AML-193 (cell line): ENCODE measurements around the gene RACK1.

Experiments
- DNase-seq, 2 experiments: peaks; one replicate each; lab custom pipeline; 2025; lab: John Stamatoyannopoulos, UW

Gene RACK1

GRCh38 chr5:181194489-181195248 is 49.0 kb downstream of the RACK1 start:
- DNase-seq = no peak

- no peak for DNase-seq
Observed at GRCh38 chr5:181193656-181194055, 50.0 kb downstream of the RACK1 start.

GRCh38 chr5:181192337-181193046 is 51.2 kb downstream of the RACK1 start:
- no peak for DNase-seq

GRCh38 chr5:181191526-181192336 is 52.0 kb downstream of the RACK1 start:
- no peak for DNase-seq

- DNase-seq = no peak
Observed at GRCh38 chr5:181190711-181191525, 52.8 kb downstream of the RACK1 start.

GRCh38 chr5:181189962-181190710 is 53.6 kb downstream of the RACK1 start:
- DNase-seq = no peak

- DNase-seq = no peak
Observed at GRCh38 chr5:181189363-181189961, 54.2 kb downstream of the RACK1 start.

GRCh38 chr5:181188700-181189362 is 54.9 kb downstream of the RACK1 start:
- no peak for DNase-seq

GRCh38 chr5:181187500-181188213 is 56.0 kb downstream of the RACK1 start:
- no peak for DNase-seq

- no peak for DNase-seq
Observed at GRCh38 chr5:181186986-181187499, 56.7 kb downstream of the RACK1 start.
